GM12878 (cell line): ENCODE data around the gene RPS23. TPM values are rescaled to one million over a fixed set of nuclear protein-coding genes. Genes with fewer than 3 reads are reported as not detected.

Experiments
- ATAC-seq: fragments of 200-7000 bp; cut with Tn5 transposase; 3 replicates; pipeline ENCODE4 v1.9.1; 2020; ENCODE audit warnings: mild to moderate bottlenecking, moderate library complexity
- BruUV-seq: library from RNA; stranded (reverse); fragments of 400-500 nt; replicated peaks from 2 replicates; lab custom pipeline; 2021; lab: Mats Ljungman, UMichigan
- CTCF ChIA-PET: fragments of 300-600 bp; sonication (Branson Sonifier 250); formaldehyde crosslinking; extraction: SDS; loops from one replicate; lab custom pipeline; 2021; ENCODE audit warnings: inconsistent platforms; lab: Yijun Ruan, JAX
- POLR2A ChIA-PET: fragments of 350-600 bp; formaldehyde crosslinking; extraction: SDS; loops from one replicate; lab custom pipeline; 2021; ENCODE audit warnings: inconsistent platforms; lab: Charles Lee
- RAD21 ChIA-PET: fragments of 300-600 bp; sonication (Branson Sonifier 250); formaldehyde crosslinking; loops from one replicate; lab custom pipeline; 2023; ENCODE audit warnings: antibody characterized with exemption; ENCODE audit not compliant: unreplicated experiment; lab: Charles Lee
- SMC1A ChIA-PET: fragments of 300-600 bp; sonication (Branson Sonifier 250); formaldehyde crosslinking; loops from one replicate; lab custom pipeline; 2023; ENCODE audit not compliant: unreplicated experiment, uncharacterized antibody; lab: Charles Lee
- DNase-seq: peaks from one replicate; pipeline ENCODE4 v3.0.0-alpha.2; 2011; ENCODE audit warnings: low read depth, low spot score
- FAIRE-seq: peaks from 3 replicates; lab custom pipeline; 2011; peaks lifted over from hg19 to GRCh38; lab: Jason Lieb, UNC
- H2AFZ ChIP-seq: 2 replicates; pipeline ENCODE4 v1.6.0; 2011; ENCODE audit warnings: low read depth, low read length, control low read depth; ENCODE audit not compliant: control insufficient read depth
- H3K27ac ChIP-seq: 2 replicates; pipeline ENCODE4 v1.5.1; 2011; ENCODE audit warnings: control low read depth; ENCODE audit not compliant: control insufficient read depth, insufficient read depth
- H3K27me3 ChIP-seq, 2 experiments: replicated peaks in 1 of 2; 2 replicates each; pipeline versions ENCODE4 v1.6.0 to v1.6.1; 2011; ENCODE audit warnings: low read length in 1 of 2; ENCODE audit not compliant: control insufficient read depth in 2 of 2, insufficient read depth in 2 of 2
- H3K36me3 ChIP-seq, 2 experiments: 2 replicates each; pipeline ENCODE4 v1.5.1; 2011; ENCODE audit warnings: low read length in 1 of 2; ENCODE audit not compliant: control insufficient read depth in 2 of 2, insufficient read depth in 2 of 2
- H3K4me1 ChIP-seq: 2 replicates; pipeline ENCODE4 v1.6.1; 2011; ENCODE audit warnings: mild to moderate bottlenecking, low read length, moderate library complexity, mixed read lengths; ENCODE audit not compliant: control insufficient read depth, insufficient read depth
- H3K4me2 ChIP-seq: 2 replicates; pipeline ENCODE4 v1.6.0; 2011; ENCODE audit warnings: control low read depth; ENCODE audit not compliant: control insufficient read depth, insufficient read depth
- H3K4me3 ChIP-seq: fragments of 200-600 bp; sonication (generic); 2 replicates; pipeline ENCODE4 v1.5.1; 2016
- H3K79me2 ChIP-seq: 2 replicates; pipeline ENCODE4 v1.6.0; 2011; ENCODE audit warnings: low read length; ENCODE audit not compliant: control insufficient read depth, insufficient read depth
- H3K9ac ChIP-seq: 2 replicates; pipeline ENCODE4 v1.8.0; 2011; ENCODE audit warnings: low read length, control low read depth, mixed read lengths; ENCODE audit not compliant: control insufficient read depth, insufficient read depth
- H3K9me3 ChIP-seq: replicated peaks from 3 replicates; pipeline ENCODE4 v1.5.1; 2011; ENCODE audit warnings: mild to moderate bottlenecking, low read length; ENCODE audit not compliant: control insufficient read depth, insufficient read depth
- H4K20me1 ChIP-seq: 2 replicates; pipeline ENCODE4 v1.6.0; 2011; ENCODE audit not compliant: control insufficient read depth, insufficient read depth
- HSF1 ChIP-seq: fragments of 150-350 bp; IDR thresholded peaks from 2 replicates; pipeline ENCODE4 v1.6.1; 2014; ENCODE audit warnings: mild to moderate bottlenecking, low read depth, low read length
- NRF1 ChIP-seq: conservative IDR thresholded peaks from 2 replicates; pipeline ENCODE4 v1.6.1; 2011; ENCODE audit warnings: mild to moderate bottlenecking, low read depth, low read length, improper control_type of control experiment
- SIN3A ChIP-seq: IDR thresholded peaks from 2 replicates; pipeline ENCODE4 v1.6.1; 2012; ENCODE audit warnings: low read depth, low read length, improper control_type of control experiment
- STAT3 ChIP-seq: IDR thresholded peaks from 2 replicates; pipeline ENCODE4 v1.6.1; 2011; ENCODE audit warnings: low read depth, low read length, improper control_type of control experiment
- TAF1 ChIP-seq: IDR thresholded peaks from 2 replicates; pipeline ENCODE4 v1.6.1; 2011; ENCODE audit warnings: mild to moderate bottlenecking, low read depth, low read length, borderline replicate concordance
- WGBS: methylation state at CpG from one replicate; pipeline ENCODE4 v1.1.6; 2016; ENCODE audit warnings: low lambda C conversion rate; ENCODE audit not compliant: insufficient replicate concordance, insufficient coverage; ENCODE audit errors: missing lambda C conversion rate; 5-methylcytosine and 5-hydroxymethylcytosine counted together
- in situ Hi-C: fragments of 300-500 bp; cut with MboI; formaldehyde crosslinking; loops from 9 replicates; pipeline ENCODE4 v1.14.3; 2018; ENCODE audit warnings: mixed read lengths
- intact Hi-C: fragments of 100-400 bp; cut with micrococcal nuclease; formaldehyde crosslinking; loops from one replicate; pipeline ENCODE4 v1.14.2; 2022; ENCODE audit not compliant: unreplicated experiment
- polyA plus RNA-seq, 11 experiments: library from polyadenylated mRNA; depleted of rRNA in 4 of 11; unstranded in 6 of 11; stranded (reverse) in 5 of 11; fragments of >200 nt; fragmentation: Nextera tagmentation in 4 of 11; fragmentation: Illumina TruSeq in 1 of 11; extraction: Ambion mirVana in 4 of 11; extraction: Trizol in 1 of 11; gene quantifications; 1 replicate in 1 of 11; 2 replicates in 10 of 11; pipeline versions ENCODE4 v1.2.1 to v1.2.3, GENCODE V29; 2011 to 2016; ENCODE audit warnings: inconsistent platforms in 2 of 11, missing spikeins in 2 of 11, low read depth in 1 of 11
- total RNA-seq, 4 experiments: library from RNA; depleted of rRNA in 3 of 4; stranded (reverse); fragments of >200 nt in 3 of 4; fragmentation: Illumina TruSeq in 1 of 4; extraction: Trizol in 1 of 4; gene quantifications; 2 replicates each; pipeline versions ENCODE4 v1.2.1 to v1.2.3, GENCODE V29; 2013 to 2021
- TF ChIP-seq, protein P1 (sequence below): IDR thresholded peaks from 2 replicates; pipeline ENCODE4 v1.6.1; 2011; ENCODE audit warnings: mild to moderate bottlenecking, low read depth, low read length, moderate library complexity; ENCODE audit not compliant: insufficient replicate concordance
- TF ChIP-seq, protein P2 (sequence below): IDR thresholded peaks from 2 replicates; pipeline ENCODE4 v1.6.1; 2012; ENCODE audit warnings: improper control_type of control experiment, low read depth, low read length; ENCODE audit not compliant: insufficient replicate concordance

Gene RPS23
- total and polyA plus RNA-seq, 10 of the 15 experiments (the other 5 are each of a cell fraction or from before 2014, with no cell fraction given): 2,489 to 8,145 (median 5,256) TPM

DNA sequence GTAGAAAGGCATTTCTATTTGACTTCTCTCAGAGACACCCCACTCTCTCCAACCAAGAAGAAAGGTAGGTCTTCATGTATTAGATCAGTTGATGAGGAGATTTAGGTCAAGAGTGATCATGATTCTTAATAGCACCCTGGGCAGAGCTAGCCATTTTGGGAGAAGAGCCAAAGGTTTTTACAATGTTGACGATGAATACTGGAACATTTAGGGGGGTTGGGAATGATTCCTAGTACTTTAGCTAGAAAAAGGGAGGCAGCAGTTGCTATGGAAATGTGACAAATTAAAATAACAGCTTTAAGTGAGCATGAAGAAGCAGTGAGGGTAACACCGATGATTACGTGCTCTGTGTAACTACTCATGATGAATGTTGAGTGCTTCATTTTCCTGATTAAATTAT, 9.5 kb upstream of the RPS23 start:
- TF ChIP-seq HSF1 (no peak), NRF1 (no peak), STAT3 (no peak), SIN3A (no peak), TAF1 (no peak)
- TF ChIP-seq, protein P1, sequence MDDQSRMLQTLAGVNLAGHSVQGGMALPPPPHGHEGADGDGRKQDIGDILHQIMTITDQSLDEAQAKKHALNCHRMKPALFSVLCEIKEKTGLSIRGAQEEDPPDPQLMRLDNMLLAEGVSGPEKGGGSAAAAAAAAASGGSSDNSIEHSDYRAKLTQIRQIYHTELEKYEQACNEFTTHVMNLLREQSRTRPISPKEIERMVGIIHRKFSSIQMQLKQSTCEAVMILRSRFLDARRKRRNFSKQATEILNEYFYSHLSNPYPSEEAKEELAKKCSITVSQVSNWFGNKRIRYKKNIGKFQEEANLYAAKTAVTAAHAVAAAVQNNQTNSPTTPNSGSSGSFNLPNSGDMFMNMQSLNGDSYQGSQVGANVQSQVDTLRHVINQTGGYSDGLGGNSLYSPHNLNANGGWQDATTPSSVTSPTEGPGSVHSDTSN: no peak
- TF ChIP-seq, protein P2, sequence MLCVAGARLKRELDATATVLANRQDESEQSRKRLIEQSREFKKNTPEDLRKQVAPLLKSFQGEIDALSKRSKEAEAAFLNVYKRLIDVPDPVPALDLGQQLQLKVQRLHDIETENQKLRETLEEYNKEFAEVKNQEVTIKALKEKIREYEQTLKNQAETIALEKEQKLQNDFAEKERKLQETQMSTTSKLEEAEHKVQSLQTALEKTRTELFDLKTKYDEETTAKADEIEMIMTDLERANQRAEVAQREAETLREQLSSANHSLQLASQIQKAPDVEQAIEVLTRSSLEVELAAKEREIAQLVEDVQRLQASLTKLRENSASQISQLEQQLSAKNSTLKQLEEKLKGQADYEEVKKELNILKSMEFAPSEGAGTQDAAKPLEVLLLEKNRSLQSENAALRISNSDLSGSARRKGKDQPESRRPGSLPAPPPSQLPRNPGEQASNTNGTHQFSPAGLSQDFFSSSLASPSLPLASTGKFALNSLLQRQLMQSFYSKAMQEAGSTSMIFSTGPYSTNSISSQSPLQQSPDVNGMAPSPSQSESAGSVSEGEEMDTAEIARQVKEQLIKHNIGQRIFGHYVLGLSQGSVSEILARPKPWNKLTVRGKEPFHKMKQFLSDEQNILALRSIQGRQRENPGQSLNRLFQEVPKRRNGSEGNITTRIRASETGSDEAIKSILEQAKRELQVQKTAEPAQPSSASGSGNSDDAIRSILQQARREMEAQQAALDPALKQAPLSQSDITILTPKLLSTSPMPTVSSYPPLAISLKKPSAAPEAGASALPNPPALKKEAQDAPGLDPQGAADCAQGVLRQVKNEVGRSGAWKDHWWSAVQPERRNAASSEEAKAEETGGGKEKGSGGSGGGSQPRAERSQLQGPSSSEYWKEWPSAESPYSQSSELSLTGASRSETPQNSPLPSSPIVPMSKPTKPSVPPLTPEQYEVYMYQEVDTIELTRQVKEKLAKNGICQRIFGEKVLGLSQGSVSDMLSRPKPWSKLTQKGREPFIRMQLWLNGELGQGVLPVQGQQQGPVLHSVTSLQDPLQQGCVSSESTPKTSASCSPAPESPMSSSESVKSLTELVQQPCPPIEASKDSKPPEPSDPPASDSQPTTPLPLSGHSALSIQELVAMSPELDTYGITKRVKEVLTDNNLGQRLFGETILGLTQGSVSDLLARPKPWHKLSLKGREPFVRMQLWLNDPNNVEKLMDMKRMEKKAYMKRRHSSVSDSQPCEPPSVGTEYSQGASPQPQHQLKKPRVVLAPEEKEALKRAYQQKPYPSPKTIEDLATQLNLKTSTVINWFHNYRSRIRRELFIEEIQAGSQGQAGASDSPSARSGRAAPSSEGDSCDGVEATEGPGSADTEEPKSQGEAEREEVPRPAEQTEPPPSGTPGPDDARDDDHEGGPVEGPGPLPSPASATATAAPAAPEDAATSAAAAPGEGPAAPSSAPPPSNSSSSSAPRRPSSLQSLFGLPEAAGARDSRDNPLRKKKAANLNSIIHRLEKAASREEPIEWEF: no peak
- no peaks in the 10 kb centered on the region for H3K4me1 ChIP-seq
- FAIRE-seq (no peak), ATAC-seq (no peak), DNase-seq (no peak)
- no peak overlapping the region for H3K27ac ChIP-seq
- 100% methylated on average over 3 of the region's 3 CpGs for WGBS
- ChIA-PET CTCF (interaction anchor here (1.2 kb wide), 1 partner anchor 174 kb away, joined by 3 read pairs; no protein-coding TSS in a partner anchor), POLR2A (interaction anchor here (0.5 to 2.1 kb wide), 3 partner anchors 9 to 1056 kb away, joined by 3 to 13 read pairs (median 3); partner anchors contain the start of gene RPS23), RAD21 (no interaction called here), SMC1A (interaction anchor here (1.5 kb wide), 1 partner anchor 19 kb away, joined by 5 read pairs; no protein-coding TSS in a partner anchor)
- no peaks in the 10 kb centered on the region for H3K36me3 ChIP-seq
- no peaks in the 10 kb centered on the region for H3K27me3 ChIP-seq
- no peaks in the 10 kb centered on the region for H3K79me2 ChIP-seq
- H3K4me3 ChIP-seq: no peak overlapping the region
- intact Hi-C loops (no loop called here), in situ Hi-C loops (no loop called here)
- H3K4me2 ChIP-seq: no peak overlapping the region
- H3K9ac ChIP-seq: no peak overlapping the region
- no peaks in the 10 kb centered on the region for H3K9me3 ChIP-seq
- H2AFZ ChIP-seq: no peak overlapping the region
- no TSS peak for BruUV-seq
- H4K20me1 ChIP-seq: no peaks in the 10 kb centered on the region
